Measurements from ENCODE around the gene ASCC2. TPM values are rescaled to one million over a fixed set of nuclear protein-coding genes. Genes with fewer than 3 reads are reported as not detected.
"Not testable (repeated sequence)": the region's sequence is repeated elsewhere in the genome, so short reads cannot be mapped to it uniquely, and the experiment has no call there.

Gene ASCC2
- polyA plus RNA-seq, 4 donors = 38.3 to 80.1 (median 57.9) TPM

DNA sequence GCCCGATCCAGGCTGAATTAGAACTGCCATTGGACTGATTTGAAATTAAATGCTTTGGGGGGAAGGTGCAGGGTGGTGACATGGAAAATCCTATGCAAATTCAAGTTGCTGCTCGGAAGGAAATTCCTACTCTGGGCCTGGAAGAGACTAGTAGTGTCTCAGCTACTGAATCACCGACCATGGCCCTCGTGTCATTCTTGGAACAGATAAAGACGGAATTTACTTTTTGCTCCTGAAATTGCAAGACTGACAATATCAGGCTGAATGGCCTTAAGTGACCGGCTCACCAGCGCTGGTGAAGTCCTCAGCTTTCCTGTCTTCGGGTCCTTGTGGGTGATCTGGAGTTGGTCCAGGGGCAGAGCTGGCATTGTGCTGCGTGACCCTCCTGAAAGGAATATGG lies 6.1 kb downstream of the ASCC2 start:
- Histone ChIP-seq H3K4me3 (ENCODE audit: low read depth in 1 of 3, low read length in 3 of 3) (no peak overlapping the region), H3K9me3 (ENCODE audit: control insufficient read depth in 2 of 2, insufficient read depth in 1 of 2, low read depth in 1 of 2, low read length in 1 of 2) (no peaks in the 10 kb centered on the region), H3K4me1 (ENCODE audit: control insufficient read depth in 3 of 3, insufficient read depth in 2 of 3, low read depth in 1 of 3, low read length in 2 of 3) (no peaks in the 10 kb centered on the region), H3K27ac (ENCODE audit: low read depth in 1 of 3, low read length in 2 of 3) (no peak overlapping the region), H3K36me3 (ENCODE audit: control insufficient read depth in 3 of 3, insufficient read depth in 2 of 3, low read depth in 1 of 3, low read length in 3 of 3) (peaks cover 7 to 53% (median 17%) of the 10 kb centered on the region in 3 donors), H3K27me3 (ENCODE audit: control insufficient read depth in 3 of 3, insufficient read depth in 3 of 3, low read length in 3 of 3) (no peaks in the 10 kb centered on the region)
- DNase-seq (no peak), FAIRE-seq (no peak)
- WGBS, 3 donors = 90 to 94% (median 92%) methylated on average over 9 of the region's 9 CpGs

GRCh38 chr22:29831186-29831921 lies 6.7 kb downstream of the ASCC2 start:
- Histone ChIP-seq H3K9me3 (ENCODE audit: control insufficient read depth in 2 of 2, insufficient read depth in 1 of 2, low read depth in 1 of 2, low read length in 1 of 2) (no peaks in the 10 kb centered on the region), H3K27me3 (ENCODE audit: control insufficient read depth in 3 of 3, insufficient read depth in 3 of 3, low read length in 3 of 3) (no peaks in the 10 kb centered on the region), H3K4me3 (ENCODE audit: low read depth in 1 of 3, low read length in 3 of 3) (no peak overlapping the region), H3K27ac (ENCODE audit: low read depth in 1 of 3, low read length in 2 of 3) (no peak overlapping the region), H3K36me3 (ENCODE audit: control insufficient read depth in 3 of 3, insufficient read depth in 2 of 3, low read depth in 1 of 3, low read length in 3 of 3) (peaks cover 7 to 53% (median 17%) of the 10 kb centered on the region in 3 donors), H3K4me1 (ENCODE audit: control insufficient read depth in 3 of 3, insufficient read depth in 2 of 3, low read depth in 1 of 3, low read length in 2 of 3) (no peaks in the 10 kb centered on the region)
- 78 to 81% (median 78%) methylated on average over 8 of the region's 8 CpGs for WGBS, 3 donors
- DNase-seq (no peak), FAIRE-seq (no peak)

DNA sequence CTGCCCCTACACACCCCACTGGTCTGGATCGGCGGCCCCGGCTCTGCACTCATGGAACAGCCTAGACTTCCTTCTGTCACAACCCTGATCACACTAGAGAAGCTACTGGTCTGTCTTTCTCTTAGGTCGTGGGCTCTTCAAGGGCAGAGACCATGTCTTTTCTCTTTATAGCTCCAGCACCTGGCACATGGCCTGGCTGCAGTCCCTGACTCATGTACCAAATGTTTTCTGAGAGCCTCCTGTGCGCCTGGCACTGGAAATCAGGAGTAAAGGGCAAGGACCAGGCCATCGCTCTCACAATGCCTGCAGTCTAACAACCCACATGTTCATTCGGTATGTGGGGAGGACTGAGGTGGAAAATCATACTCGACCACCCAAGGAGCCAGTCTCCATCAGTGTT lies 7.5 kb downstream of the ASCC2 start:
- peaks cover 7 to 57% (median 17%) of the 10 kb centered on the region in 3 donors for H3K36me3 ChIP-seq (ENCODE audit: control insufficient read depth in 3 of 3, insufficient read depth in 2 of 3, low read depth in 1 of 3, low read length in 3 of 3)
- 89 to 95% (median 92%) methylated on average over 8 of the region's 8 CpGs for WGBS, 3 donors

GRCh38 chr22:29827726-29828125 lies 10.3 kb downstream of the ASCC2 start:
- WGBS, 3 donors = 11 to 78% (median 67%) methylated on average over 1 of the region's 1 CpG
- H3K36me3 ChIP-seq (ENCODE audit: control insufficient read depth in 3 of 3, insufficient read depth in 2 of 3, low read depth in 1 of 3, low read length in 3 of 3) = peaks cover 11 to 64% (median 22%) of the 10 kb centered on the region in 3 donors
- H3K4me1 ChIP-seq (ENCODE audit: control insufficient read depth in 3 of 3, insufficient read depth in 2 of 3, low read depth in 1 of 3, low read length in 2 of 3); DNase-seq; H3K27me3 ChIP-seq (ENCODE audit: control insufficient read depth in 3 of 3, insufficient read depth in 3 of 3, low read length in 3 of 3); H3K27ac ChIP-seq (ENCODE audit: low read depth in 1 of 3, low read length in 2 of 3); H3K4me3 ChIP-seq (ENCODE audit: low read depth in 1 of 3, low read length in 3 of 3); FAIRE-seq; H3K9me3 ChIP-seq (ENCODE audit: control insufficient read depth in 2 of 2, insufficient read depth in 1 of 2, low read depth in 1 of 2, low read length in 1 of 2): not testable (repeated sequence)

More for the DNA sequence above, 7.5 kb downstream of the ASCC2 start:
- no peaks in the 10 kb centered on the region for H3K9me3 ChIP-seq (ENCODE audit: control insufficient read depth in 2 of 2, insufficient read depth in 1 of 2, low read depth in 1 of 2, low read length in 1 of 2)
- no peak overlapping the region for H3K27ac ChIP-seq (ENCODE audit: low read depth in 1 of 3, low read length in 2 of 3)
- H3K27me3 ChIP-seq (ENCODE audit: control insufficient read depth in 3 of 3, insufficient read depth in 3 of 3, low read length in 3 of 3) = no peaks in the 10 kb centered on the region
- no peak overlapping the region for H3K4me3 ChIP-seq (ENCODE audit: low read depth in 1 of 3, low read length in 3 of 3)
- no peaks in the 10 kb centered on the region for H3K4me1 ChIP-seq (ENCODE audit: control insufficient read depth in 3 of 3, insufficient read depth in 2 of 3, low read depth in 1 of 3, low read length in 2 of 3)
- no peak for DNase-seq
- FAIRE-seq = no peak

DNA sequence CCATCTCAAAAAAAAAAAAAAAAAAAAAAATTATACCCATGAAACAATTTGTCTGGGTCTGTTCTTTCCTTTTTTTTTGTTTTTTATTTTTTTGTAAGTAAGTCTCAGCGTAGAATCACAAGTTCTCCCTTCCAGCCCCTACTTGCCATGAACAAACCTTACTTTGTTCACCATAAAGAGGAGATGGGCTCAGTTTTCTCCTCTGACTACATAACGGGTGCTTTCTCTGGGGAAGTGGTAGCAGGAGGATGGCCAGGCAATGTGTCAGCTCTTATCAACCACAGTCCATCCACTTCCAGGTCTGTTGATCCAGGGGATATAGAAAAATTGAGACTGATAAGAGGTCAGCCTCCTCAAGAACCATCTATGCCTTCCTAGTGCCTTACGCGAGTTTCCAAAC lies 11.0 kb downstream of the ASCC2 start:
- Histone ChIP-seq H3K27me3 (ENCODE audit: control insufficient read depth in 3 of 3, insufficient read depth in 3 of 3, low read length in 3 of 3) (no peaks in the 10 kb centered on the region), H3K27ac (ENCODE audit: low read depth in 1 of 3, low read length in 2 of 3) (no peak overlapping the region), H3K4me1 (ENCODE audit: control insufficient read depth in 3 of 3, insufficient read depth in 2 of 3, low read depth in 1 of 3, low read length in 2 of 3) (no peaks in the 10 kb centered on the region), H3K9me3 (ENCODE audit: control insufficient read depth in 2 of 2, insufficient read depth in 1 of 2, low read depth in 1 of 2, low read length in 1 of 2) (no peaks in the 10 kb centered on the region), H3K4me3 (ENCODE audit: low read depth in 1 of 3, low read length in 3 of 3) (no peak overlapping the region), H3K36me3 (ENCODE audit: control insufficient read depth in 3 of 3, insufficient read depth in 2 of 3, low read depth in 1 of 3, low read length in 3 of 3) (peaks cover 11 to 62% (median 24%) of the 10 kb centered on the region in 3 donors)
- WGBS, 3 donors = 92 to 95% (median 95%) methylated on average over 4 of the region's 4 CpGs
- FAIRE-seq = no peak
- no peak for DNase-seq

- H3K36me3 ChIP-seq (ENCODE audit: control insufficient read depth in 3 of 3, insufficient read depth in 2 of 3, low read depth in 1 of 3, low read length in 3 of 3) = peaks cover 11 to 66% (median 22%) of the 10 kb centered on the region in 3 donors
These were observed 12.5 kb downstream of the ASCC2 start for GRCh38 chr22:29825578-29825977.

DNA sequence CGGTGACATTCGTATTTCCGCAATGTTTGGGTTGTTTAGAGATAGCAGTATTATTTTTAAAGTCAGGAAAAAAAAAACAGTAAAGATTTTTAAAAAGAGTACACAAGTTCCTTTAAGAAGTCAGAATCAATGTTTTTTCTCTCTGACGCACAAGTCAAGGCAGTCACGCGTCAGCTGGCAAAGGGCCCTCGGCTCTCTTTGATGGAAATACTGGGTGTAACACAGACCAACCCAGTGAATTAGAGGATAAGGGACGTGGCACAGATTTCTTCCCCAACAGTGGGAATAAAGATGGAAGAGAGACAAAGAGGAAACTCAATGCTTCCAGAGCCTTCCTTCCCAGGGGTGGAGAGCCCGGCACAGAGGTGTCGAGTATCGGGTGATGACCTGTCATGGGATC lies 13.4 kb downstream of the ASCC2 start:
- no peaks in the 10 kb centered on the region for H3K9me3 ChIP-seq (ENCODE audit: control insufficient read depth in 2 of 2, insufficient read depth in 1 of 2, low read depth in 1 of 2, low read length in 1 of 2)
- H3K36me3 ChIP-seq (ENCODE audit: control insufficient read depth in 3 of 3, insufficient read depth in 2 of 3, low read depth in 1 of 3, low read length in 3 of 3) = peaks cover 11 to 71% (median 18%) of the 10 kb centered on the region in 3 donors
- FAIRE-seq = no peak
- peaks cover 0 to 4% (median 0%) of the 10 kb centered on the region in 3 donors for H3K4me1 ChIP-seq (ENCODE audit: control insufficient read depth in 3 of 3, insufficient read depth in 2 of 3, low read depth in 1 of 3, low read length in 2 of 3)
- DNase-seq = no peak
- H3K4me3 ChIP-seq (ENCODE audit: low read depth in 1 of 3, low read length in 3 of 3) = no peak overlapping the region
- no peaks in the 10 kb centered on the region for H3K27me3 ChIP-seq (ENCODE audit: control insufficient read depth in 3 of 3, insufficient read depth in 3 of 3, low read length in 3 of 3)
- no peak overlapping the region for H3K27ac ChIP-seq (ENCODE audit: low read depth in 1 of 3, low read length in 2 of 3)
- WGBS, 3 donors = 92 to 96% (median 96%) methylated on average over 11 of the region's 11 CpGs

More at GRCh38 chr22:29825578-29825977, 12.5 kb downstream of the ASCC2 start:
- H3K9me3 ChIP-seq (ENCODE audit: control insufficient read depth in 2 of 2, insufficient read depth in 1 of 2, low read depth in 1 of 2, low read length in 1 of 2) = no peaks in the 10 kb centered on the region
- WGBS, 3 donors = 93 to 96% (median 94%) methylated on average over 17 of the region's 17 CpGs
- no peak for DNase-seq
- H3K27ac ChIP-seq (ENCODE audit: low read depth in 1 of 3, low read length in 2 of 3) = no peak overlapping the region
- no peak overlapping the region for H3K4me3 ChIP-seq (ENCODE audit: low read depth in 1 of 3, low read length in 3 of 3)
- peaks cover 0 to 4% (median 0%) of the 10 kb centered on the region in 3 donors for H3K4me1 ChIP-seq (ENCODE audit: control insufficient read depth in 3 of 3, insufficient read depth in 2 of 3, low read depth in 1 of 3, low read length in 2 of 3)
- H3K27me3 ChIP-seq (ENCODE audit: control insufficient read depth in 3 of 3, insufficient read depth in 3 of 3, low read length in 3 of 3) = no peaks in the 10 kb centered on the region
- FAIRE-seq = no peak

GRCh38 chr22:29821291-29822016 lies 16.6 kb downstream of the ASCC2 start:
- no peak overlapping the region for H3K4me3 ChIP-seq (ENCODE audit: low read depth in 1 of 3, low read length in 3 of 3)
- H3K27me3 ChIP-seq (ENCODE audit: control insufficient read depth in 3 of 3, insufficient read depth in 3 of 3, low read length in 3 of 3) = no peaks in the 10 kb centered on the region
- WGBS, 3 donors = 29 to 43% (median 34%) methylated on average over 7 of the region's 7 CpGs
- peaks cover 13 to 80% (median 18%) of the 10 kb centered on the region in 3 donors for H3K36me3 ChIP-seq (ENCODE audit: control insufficient read depth in 3 of 3, insufficient read depth in 2 of 3, low read depth in 1 of 3, low read length in 3 of 3)
- peak; percentile 94 to 97 for DNase-seq
- no peak for FAIRE-seq
- H3K4me1 ChIP-seq (ENCODE audit: control insufficient read depth in 3 of 3, insufficient read depth in 2 of 3, low read depth in 1 of 3, low read length in 2 of 3) = peaks cover 0 to 4% (median 0%) of the 10 kb centered on the region in 3 donors
- no peaks in the 10 kb centered on the region for H3K9me3 ChIP-seq (ENCODE audit: control insufficient read depth in 2 of 2, insufficient read depth in 1 of 2, low read depth in 1 of 2, low read length in 1 of 2)
- H3K27ac ChIP-seq (ENCODE audit: low read depth in 1 of 3, low read length in 2 of 3) = peak overlapping the region; percentile 37 to 73 (median 50)
